Neuronal stem cell (in vitro differentiated cells): ENCODE data around the gene GPN2.
A peak's percentile ranks its signal among the peaks of the same experiment; 100 is the strongest.

Experiments used
- DNase-seq: peaks from one replicate; pipeline ENCODE4 v3.0.0-alpha.2; 2013; ENCODE audit warnings: low spot score
- H2AFZ ChIP-seq: one replicate; pipeline ENCODE4 v1.6.1; 2013; ENCODE audit warnings: mild to moderate bottlenecking, low read length, inconsistent platforms
- H2AK5ac ChIP-seq: 2 replicates; pipeline ENCODE4 v1.6.1; 2013; ENCODE audit warnings: low read depth, mild to moderate bottlenecking, inconsistent platforms, low read length, moderate library complexity, mixed read lengths
- H2BK120ac ChIP-seq: 2 replicates; pipeline ENCODE4 v1.6.1; 2013; ENCODE audit warnings: low read depth, mild to moderate bottlenecking, inconsistent platforms, low read length, moderate library complexity, mixed read lengths
- H2BK12ac ChIP-seq: one replicate; pipeline ENCODE4 v1.6.1; 2013; ENCODE audit warnings: low read length, inconsistent platforms
- H2BK15ac ChIP-seq: 2 replicates; pipeline ENCODE4 v1.6.1; 2013; ENCODE audit warnings: mild to moderate bottlenecking, low read length, inconsistent platforms, mixed read lengths
- H2BK5ac ChIP-seq: one replicate; pipeline ENCODE4 v1.6.1; 2013; ENCODE audit warnings: inconsistent platforms, mild to moderate bottlenecking, low read length, moderate library complexity
- H3K14ac ChIP-seq: one replicate; pipeline ENCODE4 v1.6.1; 2013; ENCODE audit warnings: low read length, inconsistent platforms
- H3K18ac ChIP-seq: 2 replicates; pipeline ENCODE4 v1.6.1; 2013; ENCODE audit warnings: low read length, inconsistent platforms
- H3K23ac ChIP-seq: 2 replicates; pipeline ENCODE4 v1.6.1; 2013; ENCODE audit warnings: low read depth, mild to moderate bottlenecking, mixed read lengths, low read length, inconsistent platforms; ENCODE audit not compliant: poor library complexity
- H3K27ac ChIP-seq: replicated peaks from 3 replicates; pipeline ENCODE4 v1.5.1; 2013; ENCODE audit warnings: low read length, inconsistent platforms
- H3K27me3 ChIP-seq, 3 experiments: 2 replicates each; pipeline ENCODE4 v1.6.1; 2013; ENCODE audit warnings: low read length in 3 of 3, mild to moderate bottlenecking in 2 of 3, inconsistent platforms in 1 of 3, low read depth in 1 of 3, mixed read lengths in 1 of 3, moderate library complexity in 1 of 3; ENCODE audit not compliant: control insufficient read depth in 3 of 3, insufficient read depth in 3 of 3
- H3K36me3 ChIP-seq, 2 donors: replicated peaks in 1 of 2; 2 replicates each; pipeline ENCODE4 v1.6.1; 2013; ENCODE audit warnings: low read length in 2 of 2; ENCODE audit not compliant: control insufficient read depth in 2 of 2, insufficient read depth in 2 of 2
- H3K4ac ChIP-seq: 2 replicates; pipeline ENCODE4 v1.6.1; 2013; ENCODE audit warnings: inconsistent platforms, mild to moderate bottlenecking, low read length, moderate library complexity
- H3K4me1 ChIP-seq, 2 donors: 1 replicate in 1 of 2; 2 replicates in 1 of 2; pipeline ENCODE4 v1.6.1; 2013; ENCODE audit warnings: low read length in 2 of 2, low read depth in 1 of 2; ENCODE audit not compliant: control insufficient read depth in 2 of 2, insufficient read depth in 1 of 2
- H3K4me2 ChIP-seq: one replicate; pipeline ENCODE4 v1.6.1; 2013; ENCODE audit warnings: mild to moderate bottlenecking, low read length, inconsistent platforms; ENCODE audit not compliant: insufficient read depth, poor library complexity, severe bottlenecking
- H3K4me3 ChIP-seq, 2 donors: 2 replicates each; pipeline ENCODE4 v1.5.1; 2013; ENCODE audit warnings: low read length in 2 of 2, mild to moderate bottlenecking in 2 of 2, inconsistent platforms in 1 of 2, moderate library complexity in 1 of 2
- H3K79me1 ChIP-seq: one replicate; pipeline ENCODE4 v1.6.1; 2013; ENCODE audit warnings: low read depth, mild to moderate bottlenecking, inconsistent platforms, low read length, moderate library complexity
- H3K9ac ChIP-seq: one replicate; pipeline ENCODE4 v1.6.1; 2013; ENCODE audit warnings: mild to moderate bottlenecking, low read depth, low read length, inconsistent platforms; ENCODE audit not compliant: poor library complexity
- H3K9me3 ChIP-seq, 2 donors: replicated peaks in 1 of 2; 2 replicates each; pipeline versions ENCODE3 to v1.6.1; 2013; ENCODE audit warnings: low read length in 2 of 2, mild to moderate bottlenecking in 2 of 2, inconsistent platforms in 1 of 2, low read depth in 1 of 2, mixed read lengths in 1 of 2, moderate library complexity in 1 of 2; ENCODE audit not compliant: control insufficient read depth in 2 of 2, insufficient read depth in 1 of 2
- H4K8ac ChIP-seq: one replicate; pipeline ENCODE4 v1.6.1; 2013; ENCODE audit warnings: low read depth, mild to moderate bottlenecking, inconsistent platforms, low read length, moderate library complexity
- H4K91ac ChIP-seq: one replicate; pipeline ENCODE4 v1.6.1; 2013; ENCODE audit warnings: low read length, low read depth, mild to moderate bottlenecking, inconsistent platforms; ENCODE audit not compliant: poor library complexity
- whole genome bisulfite sequencing, 2 donors: extraction: QIAGEN DNeasy Blood & Tissue Kit; methylation state at CpG; one replicate each; pipeline ENCODE4 v1.1.7; 2013; ENCODE audit warnings: missing lambda C conversion rate in 2 of 2, mixed read lengths in 1 of 2; ENCODE audit not compliant: insufficient read length in 2 of 2, insufficient replicate concordance in 1 of 2; ENCODE audit errors: extremely low coverage in 2 of 2; 5-methylcytosine and 5-hydroxymethylcytosine counted together

Gene GPN2

DNA sequence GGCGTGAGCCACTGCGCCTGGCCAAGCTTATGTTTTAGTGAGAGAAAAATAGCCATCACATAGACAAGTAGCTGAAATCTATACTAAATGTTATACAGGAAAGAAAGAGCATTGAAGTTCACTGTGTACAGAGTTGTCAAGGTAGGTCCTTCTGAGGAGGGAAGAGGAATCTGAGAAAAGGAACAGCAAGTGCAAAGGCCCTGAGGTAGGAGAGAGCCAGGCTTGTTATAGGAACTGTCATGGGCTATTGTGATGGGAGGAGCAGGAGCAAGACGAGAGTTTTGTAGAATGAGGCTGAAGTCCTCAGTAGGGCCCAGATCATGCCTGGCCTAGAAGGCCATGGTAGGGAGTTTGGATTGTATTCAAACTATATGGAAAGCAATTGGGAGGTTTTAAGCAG, 59.0 kb downstream of the GPN2 start:
- Histone ChIP-seq H3K9ac (no peak overlapping the region), H2BK12ac (no peak overlapping the region), H3K4me1 (peaks cover 5 to 18% of the 10 kb centered on the region in 2 donors), H2AFZ (no peak overlapping the region), H2BK15ac (no peak overlapping the region), H2BK5ac (no peak overlapping the region), H3K79me1 (peaks cover 32% of the 10 kb centered on the region), H3K4me2 (no peak overlapping the region), H3K36me3 (peaks cover 34 to 68% of the 10 kb centered on the region in 2 donors), H2AK5ac (no peak overlapping the region), H3K9me3 (peaks cover 0 to 4% of the 10 kb centered on the region in 2 donors), H3K14ac (no peak overlapping the region), H3K27me3 (peaks cover 0 to 1% (median 0%) of the 10 kb centered on the region in 3 experiments), H3K23ac (no peak overlapping the region), H4K91ac (no peak overlapping the region), H3K4ac (no peak overlapping the region), H3K27ac (no peak overlapping the region), H3K18ac (no peak overlapping the region), H3K4me3 (no peak overlapping the region), H2BK120ac (no peak overlapping the region), H4K8ac (no peak overlapping the region)
- no peak for DNase-seq
- no CpG with 5 or more reads among the region's 3 CpGs for WGBS, 2 donors

DNA sequence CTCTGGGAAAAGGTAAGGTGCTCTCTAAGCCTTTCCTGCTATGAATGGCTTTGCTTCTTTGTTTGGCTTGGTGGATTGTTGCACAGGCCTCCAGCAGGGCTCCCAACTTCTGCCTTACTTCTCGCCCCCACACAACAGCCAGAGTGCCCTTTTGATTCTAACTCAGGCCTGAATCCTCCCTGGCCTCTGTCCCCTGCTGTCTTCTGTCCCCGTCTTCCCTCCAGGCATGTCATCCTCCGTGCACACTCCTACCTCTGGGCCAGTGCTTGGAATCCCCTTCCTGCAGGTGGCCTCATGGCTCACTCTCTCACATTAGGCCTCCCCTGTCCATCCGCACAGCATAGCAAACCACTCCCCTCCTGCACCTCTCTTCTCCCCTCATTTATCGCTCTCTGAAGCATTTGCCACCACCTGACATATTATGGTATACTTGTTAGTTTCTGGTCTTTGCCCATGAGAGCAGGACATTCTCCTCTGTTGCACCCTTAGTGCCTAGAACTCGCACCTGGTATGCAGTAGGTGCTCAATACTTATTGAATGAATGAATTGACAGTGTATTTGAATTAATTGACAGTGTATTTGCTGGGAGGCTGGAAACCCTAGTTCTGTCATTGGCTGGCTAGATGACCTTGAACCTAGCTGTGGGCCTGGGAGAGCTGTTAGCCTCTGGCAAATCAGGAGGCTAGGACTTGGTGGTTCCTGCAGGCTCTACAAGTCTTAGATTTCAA, 60.7 kb downstream of the GPN2 start:
- no peak overlapping the region for H3K4me2 ChIP-seq
- H4K8ac ChIP-seq: no peak overlapping the region
- no peak overlapping the region for H3K14ac ChIP-seq
- no peak overlapping the region for H4K91ac ChIP-seq
- H3K4me1 ChIP-seq: peaks cover 5 to 19% of the 10 kb centered on the region in 2 donors
- H2AK5ac ChIP-seq: peak overlapping the region; percentile 33
- H2BK12ac ChIP-seq: no peak overlapping the region
- no peak overlapping the region for H3K18ac ChIP-seq
- no peak overlapping the region for H2BK120ac ChIP-seq
- no peaks in the 10 kb centered on the region for H3K27me3 ChIP-seq
- H3K4ac ChIP-seq: no peak overlapping the region
- no peak overlapping the region for H2BK5ac ChIP-seq
- no CpG with 5 or more reads among the region's 6 CpGs for WGBS, 2 donors
- H3K4me3 ChIP-seq: no peak overlapping the region
- peaks cover 24 to 53% of the 10 kb centered on the region in 2 donors for H3K36me3 ChIP-seq
- peak overlapping the region; percentile 13 for H3K27ac ChIP-seq
- H2BK15ac ChIP-seq: no peak overlapping the region
- H3K9me3 ChIP-seq: peaks cover 0 to 2% of the 10 kb centered on the region in 2 donors
- H2AFZ ChIP-seq: no peak overlapping the region
- peaks cover 28% of the 10 kb centered on the region for H3K79me1 ChIP-seq
- DNase-seq: no peak
- no peak overlapping the region for H3K9ac ChIP-seq
- no peak overlapping the region for H3K23ac ChIP-seq

DNA sequence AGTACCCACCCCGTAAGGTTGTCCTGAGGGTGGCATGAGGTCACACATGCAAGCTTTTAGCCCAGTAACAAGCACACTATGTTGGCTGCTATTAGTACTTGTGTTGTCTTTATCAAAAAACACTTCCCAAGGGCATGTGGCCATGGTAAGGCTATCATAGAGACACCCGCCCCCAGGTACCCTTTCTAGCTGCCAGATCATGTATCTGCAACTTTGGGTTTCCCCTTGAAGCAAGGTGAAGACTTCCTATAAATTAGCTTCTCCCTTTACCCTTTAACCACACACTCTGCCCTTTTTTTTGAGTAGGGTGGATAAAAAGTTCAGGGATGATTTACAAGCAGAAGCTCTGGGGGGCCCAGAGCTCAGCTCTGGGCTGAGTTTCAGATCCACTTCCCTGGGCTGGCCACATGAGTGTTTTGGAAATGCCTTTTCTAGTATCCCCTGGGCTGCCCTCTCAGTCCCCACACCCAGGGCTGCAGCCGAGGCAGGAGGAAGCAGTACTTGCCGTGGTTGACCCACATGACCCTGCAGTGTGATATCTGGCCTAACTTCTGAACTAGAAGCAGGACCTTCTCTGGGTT, 61.6 kb downstream of the GPN2 start:
- WGBS, 2 donors: no CpG with 5 or more reads among the region's 4 CpGs
- H2BK12ac ChIP-seq: no peak overlapping the region

DNA sequence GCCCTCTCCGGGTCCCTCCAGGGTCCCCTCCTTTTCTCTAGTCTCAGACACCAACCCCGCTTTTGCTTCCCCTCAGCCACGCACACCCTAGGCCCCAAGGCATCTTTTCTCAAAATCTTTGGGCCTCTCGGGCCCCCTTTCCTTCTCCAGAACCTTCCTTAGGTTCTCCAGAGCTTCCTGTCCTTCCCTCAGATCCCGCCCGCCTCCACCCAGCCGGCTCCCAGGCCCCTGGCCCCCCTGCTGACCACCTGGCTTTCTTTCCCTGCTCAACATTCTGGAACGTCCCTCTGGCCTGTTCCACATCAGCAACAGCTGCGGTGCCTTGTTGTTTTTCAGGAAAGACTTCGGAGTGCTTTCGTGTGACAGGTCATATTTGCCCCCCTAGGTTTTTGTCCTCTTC, 62.4 kb downstream of the GPN2 start:
- Histone ChIP-seq H2BK5ac (no peak overlapping the region), H4K91ac (no peak overlapping the region), H2BK120ac (peak overlapping the region; percentile 27), H2AFZ (no peak overlapping the region), H2AK5ac (peak overlapping the region; percentile 94), H3K9ac (no peak overlapping the region), H3K27me3 (no peaks in the 10 kb centered on the region), H3K23ac (no peak overlapping the region), H2BK15ac (no peak overlapping the region), H3K36me3 (peaks cover 11 to 37% of the 10 kb centered on the region in 2 donors), H3K79me1 (peaks cover 28% of the 10 kb centered on the region), H3K4me3 (peak overlapping the region; percentile 77 to 91), H3K4me1 (peaks cover 5 to 19% of the 10 kb centered on the region in 2 donors), H3K18ac (no peak overlapping the region), H3K27ac (no peak overlapping the region), H3K9me3 (no peaks in the 10 kb centered on the region), H3K14ac (no peak overlapping the region), H3K4ac (no peak overlapping the region), H3K4me2 (peak overlapping the region; percentile 72), H4K8ac (no peak overlapping the region), H2BK12ac (no peak overlapping the region)
- no peak for DNase-seq
- no CpG with 5 or more reads among the region's 11 CpGs for WGBS, 2 donors

More for the DNA sequence above, 61.6 kb downstream of the GPN2 start:
- no peak overlapping the region for H2BK120ac ChIP-seq
- peak overlapping the region; percentile 13 for H3K27ac ChIP-seq
- no peak overlapping the region for H3K4me3 ChIP-seq
- no peak overlapping the region for H3K14ac ChIP-seq
- H3K23ac ChIP-seq: no peak overlapping the region
- no peak overlapping the region for H2BK15ac ChIP-seq
- H4K91ac ChIP-seq: no peak overlapping the region
- no peak overlapping the region for H2AFZ ChIP-seq
- no peak overlapping the region for H3K4me2 ChIP-seq
- H3K9ac ChIP-seq: no peak overlapping the region
- H2AK5ac ChIP-seq: no peak overlapping the region
- H3K27me3 ChIP-seq: no peaks in the 10 kb centered on the region
- H3K4me1 ChIP-seq: peaks cover 5 to 19% of the 10 kb centered on the region in 2 donors
- no peak overlapping the region for H3K4ac ChIP-seq
- H3K18ac ChIP-seq: no peak overlapping the region
- H3K79me1 ChIP-seq: peaks cover 26% of the 10 kb centered on the region
- H3K9me3 ChIP-seq: no peaks in the 10 kb centered on the region
- no peak for DNase-seq
- peaks cover 16 to 45% of the 10 kb centered on the region in 2 donors for H3K36me3 ChIP-seq
- H4K8ac ChIP-seq: no peak overlapping the region
- no peak overlapping the region for H2BK5ac ChIP-seq
